ENCODE data around the gene PRAMEF6.
"Not testable (repeated sequence)": the region's sequence is repeated elsewhere in the genome, so short reads cannot be mapped to it uniquely, and the experiment has no call there.

The PRAMEF6 gene

GRCh38 chr1:12947480-12947879 is at the start of gene PRAMEF6:
TSS of gene PRAMEF6 (minus strand) at chr1:12947580. CDS start at chr1:12942518, 5,062 bp downstream.
- H3K4me3 ChIP-seq (replicated peaks; ENCODE audit: low read depth, low read length); DNase-seq (ENCODE audit: extremely low read depth, low read depth): not testable (repeated sequence)

GRCh38 chr1:12924368-12924767 is 23.0 kb downstream of the PRAMEF6 start:
- not testable (repeated sequence) for DNase-seq (ENCODE audit: extremely low read depth, low read depth); H3K4me3 ChIP-seq (replicated peaks; ENCODE audit: low read depth, low read length)

- not testable (repeated sequence) for DNase-seq (ENCODE audit: extremely low read depth, low read depth); H3K4me3 ChIP-seq (replicated peaks; ENCODE audit: low read depth, low read length)
Measured at GRCh38 chr1:12921749-12922148, 25.6 kb downstream of the PRAMEF6 start.

GRCh38 chr1:12916310-12916709 is 31.1 kb downstream of the PRAMEF6 start, which contains the start of gene PRAMEF7:
TSS of gene PRAMEF7 (plus strand) at chr1:12916610. CDS start at chr1:12917693, 1,083 bp downstream.
- DNase-seq (ENCODE audit: extremely low read depth, low read depth); H3K4me3 ChIP-seq (replicated peaks; ENCODE audit: low read depth, low read length): not testable (repeated sequence)

- not testable (repeated sequence) for H3K4me3 ChIP-seq (replicated peaks; ENCODE audit: low read depth, low read length); DNase-seq (ENCODE audit: extremely low read depth, low read depth)
Measured at GRCh38 chr1:12903793-12904572, 43.4 kb downstream of the PRAMEF6 start.

GRCh38 chr1:12899186-12899585 is 48.2 kb downstream of the PRAMEF6 start:
- not testable (repeated sequence) for DNase-seq (ENCODE audit: extremely low read depth, low read depth); H3K4me3 ChIP-seq (replicated peaks; ENCODE audit: low read depth, low read length)

GRCh38 chr1:12898170-12898569 is 49.2 kb downstream of the PRAMEF6 start, which contains the start of gene PRAMEF10:
TSS of gene PRAMEF10 (minus strand) at chr1:12898270. CDS start at chr1:12895847, 2,423 bp downstream.
- H3K4me3 ChIP-seq (replicated peaks; ENCODE audit: low read depth, low read length); DNase-seq (ENCODE audit: extremely low read depth, low read depth): not testable (repeated sequence)
